SH-SY5Y (cell line): ENCODE measurements around the gene NRG3.

Experiments
- GATA2 ChIP-seq: IDR thresholded peaks from 2 replicates; pipeline ENCODE4 v1.6.1; 2011; ENCODE audit warnings: mild to moderate bottlenecking, low read depth, low read length
- GATA3 ChIP-seq: IDR thresholded peaks from 2 replicates; pipeline ENCODE4 v1.6.1; 2011; ENCODE audit warnings: low read depth, mild to moderate bottlenecking, low read length, moderate library complexity

NRG3 gene

DNA sequence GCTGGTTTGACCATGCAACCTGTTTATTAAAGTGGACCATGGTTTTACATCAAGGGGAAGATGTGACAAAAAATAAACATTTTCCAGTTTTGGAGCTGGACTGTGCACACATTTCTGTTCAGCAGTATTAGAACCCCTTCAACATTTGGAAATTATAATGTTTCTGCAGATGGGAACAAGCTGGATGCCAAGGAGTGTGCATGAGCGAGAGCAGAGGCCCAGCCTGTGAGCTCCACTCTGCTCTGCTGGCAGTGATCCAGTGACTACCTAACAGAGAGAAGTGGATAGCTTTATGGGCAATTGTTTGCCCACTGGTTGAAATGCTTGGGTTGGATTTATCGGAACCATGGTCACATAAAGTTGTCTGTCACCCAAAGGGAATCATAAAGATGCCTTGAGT lies 456.7 kb downstream of the NRG3 start:
- TF ChIP-seq GATA3 (no peak), GATA2 (no peak)

DNA sequence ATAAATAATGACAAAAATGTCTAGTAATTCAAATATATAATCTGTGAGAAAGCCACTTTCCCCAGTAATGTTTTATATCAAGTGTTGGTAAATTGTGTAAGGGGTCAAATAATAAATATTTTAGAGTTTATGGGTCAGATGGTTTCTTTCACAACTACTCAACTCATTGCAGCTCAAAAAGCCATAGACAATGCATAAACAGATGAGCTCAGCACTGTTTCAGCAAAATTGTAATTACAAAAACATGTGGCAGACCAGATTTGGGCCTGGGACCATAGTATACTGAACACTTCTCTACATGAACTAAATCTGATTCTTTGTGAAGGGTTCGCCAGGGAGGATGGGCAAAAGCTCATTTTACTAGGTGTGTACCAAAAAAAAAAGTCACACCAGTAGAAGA lies 460.8 kb downstream of the NRG3 start:
- TF ChIP-seq GATA2 (no peak), GATA3 (no peak)

DNA sequence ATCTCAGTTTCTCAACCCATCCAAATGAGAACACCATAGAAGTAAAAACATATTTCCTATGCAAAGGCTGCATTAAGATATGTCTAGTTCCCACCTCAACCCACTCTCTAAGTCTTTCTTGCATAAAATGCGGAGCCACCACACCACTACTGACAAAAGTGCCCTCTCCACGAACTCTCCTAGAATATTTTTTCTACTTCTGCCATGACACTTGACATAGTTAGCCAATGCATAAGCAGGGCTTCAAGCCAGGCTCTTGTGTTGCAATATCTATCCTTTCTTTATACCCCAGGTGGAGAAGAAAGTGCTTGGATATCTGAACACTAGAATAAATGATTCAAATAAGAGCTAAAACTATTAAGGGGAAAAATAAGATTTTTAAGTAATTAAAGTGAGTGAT lies 465.2 kb downstream of the NRG3 start:
- TF ChIP-seq GATA3 (no peak), GATA2 (no peak)

DNA sequence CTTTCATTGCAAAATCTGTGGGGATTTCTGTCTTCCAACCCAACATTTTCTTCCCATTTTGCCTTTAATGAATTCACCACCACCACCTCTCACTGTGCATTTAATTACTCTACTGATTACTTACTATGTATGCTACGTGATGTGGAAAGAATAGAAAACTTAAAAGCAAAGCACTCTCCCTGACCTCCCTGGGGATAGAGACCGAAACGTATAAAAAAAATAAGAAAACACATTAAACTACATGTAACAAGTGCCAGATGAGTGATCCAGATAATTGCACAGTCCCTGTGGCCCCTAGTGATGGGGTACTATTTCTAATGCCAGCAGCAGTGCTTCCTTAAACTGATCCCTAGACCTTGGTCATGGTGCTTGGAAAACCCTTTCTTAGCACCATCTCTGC lies 478.4 kb downstream of the NRG3 start:
- TF ChIP-seq GATA3 (no peak), GATA2 (no peak)

DNA sequence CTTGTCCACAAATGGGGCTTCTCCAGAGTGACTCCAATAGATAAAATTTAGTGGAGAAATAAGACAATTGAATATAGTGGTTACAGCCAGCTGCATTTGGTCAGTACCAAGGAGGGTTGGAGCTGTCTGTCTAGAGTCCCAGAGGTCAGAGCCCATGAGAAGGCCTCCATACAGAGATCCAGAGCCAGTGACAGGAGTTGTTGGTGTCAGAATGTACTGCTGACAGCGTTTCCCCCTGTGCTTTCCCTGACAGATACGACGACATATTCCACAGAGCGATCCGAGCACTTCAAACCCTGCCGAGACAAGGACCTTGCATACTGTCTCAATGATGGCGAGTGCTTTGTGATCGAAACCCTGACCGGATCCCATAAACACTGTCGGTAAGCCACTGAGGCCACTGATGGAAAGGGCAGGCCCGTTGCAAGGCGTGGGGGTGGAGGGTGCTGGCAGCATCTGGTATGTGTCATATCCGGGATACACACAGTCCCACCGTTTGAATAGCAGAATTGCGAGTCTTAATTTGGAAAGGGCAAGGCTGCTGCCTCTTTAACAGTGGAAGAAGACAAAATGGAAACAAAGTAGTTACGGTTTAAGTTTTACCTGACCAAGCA lies 483.6 kb downstream of the NRG3 start:
- TF ChIP-seq GATA3 (no peak), GATA2 (no peak)

DNA sequence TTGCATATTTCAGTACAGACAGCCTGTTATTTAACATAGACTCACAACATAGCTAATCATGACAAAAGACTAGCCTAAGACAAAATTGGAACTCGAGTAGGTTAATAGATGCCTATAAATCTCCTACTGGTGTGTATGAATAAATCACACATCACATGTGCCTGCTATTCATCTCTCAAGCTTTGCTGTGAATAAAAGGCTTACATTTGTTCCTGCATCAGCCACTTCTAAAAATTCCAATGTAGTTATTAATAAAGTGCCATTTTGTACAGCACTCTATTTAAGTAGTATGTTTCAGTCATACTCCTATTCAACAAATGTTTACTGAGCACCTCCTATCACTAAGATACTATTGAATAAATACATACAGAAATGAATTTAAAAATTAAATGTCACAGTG lies 486.3 kb downstream of the NRG3 start:
- TF ChIP-seq GATA2 = no peak
- no peak for TF ChIP-seq GATA3

DNA sequence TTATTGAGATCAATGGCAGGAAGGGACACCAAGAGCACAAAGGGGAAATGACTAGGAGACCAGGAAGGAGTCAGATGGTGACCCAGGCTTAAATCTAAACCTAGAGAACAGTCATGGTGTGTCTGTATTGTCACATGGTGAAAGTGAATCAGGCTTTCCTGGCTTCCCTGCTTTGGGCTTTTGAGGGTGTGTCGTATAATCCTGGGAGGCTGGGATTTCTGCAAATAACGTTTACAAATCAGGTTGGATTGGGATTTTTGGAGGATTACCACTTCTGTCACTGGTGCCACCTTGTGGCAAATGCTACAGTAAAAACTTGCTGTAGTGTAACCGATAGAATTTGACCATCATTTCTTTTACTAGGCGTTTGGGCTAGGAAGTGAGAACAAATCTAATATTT lies 502.6 kb downstream of the NRG3 start:
- TF ChIP-seq GATA3 (no peak), GATA2 (no peak)

DNA sequence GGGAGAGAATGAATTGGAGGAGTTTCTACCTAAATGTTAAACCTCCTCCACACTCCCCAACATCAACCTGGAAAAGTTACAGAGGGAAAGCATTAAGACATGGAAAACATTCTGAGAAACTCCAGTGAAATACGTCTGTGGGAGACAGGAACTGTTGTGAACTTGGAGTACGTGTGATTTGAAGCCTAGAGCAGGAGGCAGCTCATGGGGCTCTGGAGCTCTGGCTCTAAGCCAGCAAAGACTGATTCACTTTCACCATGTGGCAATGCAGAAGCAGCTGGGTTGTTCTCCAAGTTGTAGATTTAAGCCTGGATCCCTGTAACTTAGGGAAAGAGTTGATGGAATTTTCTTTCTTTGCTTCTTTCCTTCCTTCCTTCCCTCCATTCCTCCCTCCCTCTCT lies 503.2 kb downstream of the NRG3 start:
- TF ChIP-seq GATA2 (no peak), GATA3 (no peak)

DNA sequence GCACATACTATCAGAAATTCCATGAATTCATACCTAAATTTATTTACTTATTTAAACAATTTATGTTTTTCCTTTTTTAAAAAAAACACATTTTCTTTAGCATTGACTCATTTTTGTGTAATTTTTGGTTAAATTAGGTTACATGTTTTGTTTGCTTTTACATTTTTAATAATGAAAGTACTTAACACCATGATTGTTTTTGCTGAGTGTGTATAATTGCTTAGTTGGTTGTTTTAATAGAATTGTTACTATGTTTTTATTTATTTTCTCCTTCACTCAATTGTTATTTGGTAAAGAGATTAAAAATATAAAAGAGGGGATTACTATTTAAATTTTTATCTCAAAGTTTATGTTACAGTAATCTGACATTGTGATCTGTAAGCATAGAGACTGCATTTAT lies 508.4 kb downstream of the NRG3 start:
- no peak for TF ChIP-seq GATA2
- TF ChIP-seq GATA3 = no peak

DNA sequence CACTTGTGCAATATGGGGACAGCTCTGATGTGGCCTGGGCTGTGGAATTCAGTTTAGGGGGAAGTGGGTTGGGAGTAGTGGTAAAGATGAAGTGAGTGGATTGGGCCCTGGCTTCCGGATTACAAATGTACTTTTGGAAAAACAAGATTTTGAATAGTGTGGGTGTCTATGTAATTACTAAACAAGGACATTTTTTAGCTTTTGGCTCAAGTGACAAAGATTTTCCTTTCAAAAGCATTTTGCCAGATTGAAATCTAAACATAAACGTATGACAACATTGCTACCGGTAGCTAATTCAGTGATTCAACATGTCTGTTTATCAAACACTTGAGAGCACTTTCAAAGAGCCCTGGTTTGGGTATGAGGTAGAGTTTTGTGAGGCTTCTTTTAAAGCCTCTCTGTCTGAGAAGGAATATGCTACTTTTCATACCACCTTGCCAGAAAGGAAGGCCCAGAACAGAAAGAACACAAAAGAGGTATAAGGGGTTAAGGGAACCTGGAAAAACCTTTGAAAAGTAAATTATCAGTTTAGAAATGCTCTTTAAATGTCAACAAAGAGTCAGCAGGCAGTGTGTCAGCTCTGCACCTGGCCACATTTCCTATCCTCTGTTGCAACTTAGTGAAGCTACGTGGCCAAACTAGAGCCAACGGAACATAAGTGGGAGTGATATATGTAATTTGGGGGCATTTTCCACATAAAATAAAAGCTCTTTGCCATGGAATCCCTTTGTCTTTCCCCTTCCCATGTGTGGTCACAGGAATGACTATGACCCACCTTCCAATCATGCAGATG lies 516.1 kb downstream of the NRG3 start:
- no peak for TF ChIP-seq GATA3

DNA sequence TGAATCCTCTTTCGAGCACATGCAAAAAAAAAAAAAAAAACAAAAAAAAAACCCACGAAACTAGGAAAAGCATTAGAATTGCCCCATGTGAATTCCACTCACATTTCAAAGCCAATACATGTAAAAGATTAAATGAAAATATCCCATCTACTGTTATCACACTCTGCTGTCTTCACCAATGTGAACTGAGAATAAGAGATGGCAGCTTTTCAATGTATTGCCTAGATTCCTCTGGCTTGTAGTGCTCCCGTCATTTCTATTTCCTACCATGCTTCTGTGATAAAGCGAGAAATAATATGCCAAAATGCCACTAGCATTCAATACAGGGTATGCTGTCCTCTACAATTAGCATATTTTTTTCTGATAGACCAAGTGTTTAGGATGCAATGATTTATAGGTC lies 517.0 kb downstream of the NRG3 start:
- no peak for TF ChIP-seq GATA2
- TF ChIP-seq GATA3 = no peak

DNA sequence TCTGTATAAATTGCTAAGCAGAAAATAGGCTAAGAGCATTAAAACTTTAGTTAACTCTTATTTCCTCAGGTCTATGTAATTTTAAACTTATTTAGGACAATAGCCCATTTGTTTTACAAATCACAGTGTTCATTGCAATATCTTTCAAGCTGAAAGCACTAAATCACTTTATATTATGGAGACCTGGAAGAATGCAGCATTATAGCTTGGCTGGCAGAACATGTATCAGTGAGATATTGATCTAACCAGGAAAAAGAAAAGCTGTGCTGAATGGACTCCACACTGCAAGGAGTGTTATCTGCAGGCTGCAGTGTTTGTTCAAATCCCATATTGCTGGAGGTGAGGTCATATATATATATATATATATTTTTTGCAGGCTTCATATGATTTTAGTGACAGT lies 517.5 kb downstream of the NRG3 start:
- TF ChIP-seq GATA3 = peak; percentile 86
- peak; percentile 92 for TF ChIP-seq GATA2

DNA sequence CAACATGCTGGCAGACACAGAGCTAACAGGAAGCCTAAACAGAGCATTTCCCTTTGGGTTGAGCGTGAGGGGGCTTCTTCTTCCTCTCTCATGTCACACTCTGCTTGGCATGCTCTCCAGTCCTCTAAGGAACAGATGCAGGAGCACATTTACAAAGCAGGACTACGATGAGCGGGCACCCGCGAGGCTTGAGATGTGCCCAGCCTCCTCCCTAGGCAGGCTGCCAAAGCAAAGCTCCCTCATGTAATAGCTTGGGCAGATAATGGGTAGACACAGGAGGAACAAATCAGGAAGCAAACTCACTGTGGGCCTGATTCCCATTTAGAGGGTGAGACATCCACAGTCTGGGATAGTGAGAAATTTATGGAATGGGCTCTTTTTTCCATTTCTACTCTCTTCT lies 519.1 kb downstream of the NRG3 start:
- no peak for TF ChIP-seq GATA3
- TF ChIP-seq GATA2 = 0 out of 2 replicates have a peak, but pooled peaks have one; percentile 24

DNA sequence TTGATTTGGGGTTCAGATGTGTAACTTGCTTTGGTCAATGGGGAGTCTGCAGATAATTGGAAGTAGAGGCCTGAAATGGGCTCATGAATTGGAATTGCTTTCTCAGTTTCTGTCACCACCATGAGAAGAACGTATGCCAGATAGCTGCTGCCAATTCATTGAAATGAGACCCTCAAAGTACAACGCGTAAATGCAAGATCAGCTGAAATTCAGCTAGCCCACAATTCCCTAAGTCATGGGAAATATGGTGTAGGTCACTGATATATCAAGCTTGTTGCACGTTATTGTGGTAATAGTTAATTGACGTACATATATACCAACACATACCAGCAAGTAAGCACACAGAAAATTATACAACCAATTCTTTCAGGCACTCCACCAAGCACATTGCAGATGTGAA lies 520.0 kb downstream of the NRG3 start:
- TF ChIP-seq GATA2 (no peak), GATA3 (no peak)

DNA sequence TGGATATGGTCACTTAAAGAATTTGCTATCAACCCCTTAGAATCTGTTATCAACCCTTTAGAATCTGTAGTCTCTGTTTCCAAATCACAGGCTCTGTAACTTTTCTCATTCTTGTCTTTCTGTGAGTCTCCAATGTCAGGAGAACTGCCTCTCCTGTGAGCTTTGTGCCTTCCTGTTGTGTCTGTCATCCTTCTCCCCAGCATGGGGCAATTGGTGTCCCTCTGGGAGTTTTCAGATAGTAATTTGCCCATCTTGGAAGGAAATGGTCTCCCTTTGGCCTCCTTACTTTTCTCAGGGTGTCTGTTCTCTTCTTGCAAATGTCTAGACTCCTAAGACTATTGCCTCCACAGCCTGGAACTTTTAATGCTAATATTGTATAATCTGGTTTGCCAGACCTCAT lies 521.9 kb downstream of the NRG3 start:
- no peak for TF ChIP-seq GATA3
- no peak for TF ChIP-seq GATA2

DNA sequence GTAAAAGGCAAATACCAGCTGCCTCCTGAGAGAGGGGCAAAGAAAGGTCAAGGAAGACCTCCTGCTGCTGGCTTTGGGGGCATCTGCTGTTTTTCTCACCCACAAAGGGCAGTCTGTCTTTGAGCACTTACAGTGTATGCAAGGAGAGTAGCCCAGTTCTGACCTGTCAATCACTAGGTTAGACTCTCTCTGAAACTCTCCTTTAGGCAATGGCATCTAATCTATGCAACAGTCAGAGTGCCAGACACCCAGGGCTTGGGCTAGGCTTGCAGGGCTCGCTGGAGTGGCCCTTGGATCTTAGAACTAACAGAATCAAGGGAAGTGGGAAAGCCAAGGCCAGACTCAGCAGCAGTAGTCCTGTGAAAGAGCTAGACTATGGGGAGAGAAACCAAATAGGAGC lies 522.9 kb downstream of the NRG3 start:
- TF ChIP-seq GATA3 (no peak), GATA2 (no peak)
